GM12878 (cell line): Measurements from ENCODE around the gene TMEM167B. TPM values are rescaled to one million over a fixed set of nuclear protein-coding genes. Genes with fewer than 3 reads are reported as not detected.

Experiments used
- ASH2L ChIP-seq: fragments of 300-600, 200-600 bp; sonication (generic); IDR thresholded peaks from 2 replicates; pipeline ENCODE4 v1.6.1; 2017; ENCODE audit warnings: low read depth, mild to moderate bottlenecking, borderline replicate concordance
- FOXK2 ChIP-seq: fragments of 450-650 bp; IDR thresholded peaks from 2 replicates; pipeline ENCODE4 v1.6.1; 2017; ENCODE audit warnings: mild to moderate bottlenecking, moderate library complexity
- FOXM1 ChIP-seq: IDR thresholded peaks from 2 replicates; pipeline ENCODE4 v1.6.1; 2012; ENCODE audit warnings: low read depth, mild to moderate bottlenecking, inconsistent platforms, low read length, moderate library complexity
- HCFC1 ChIP-seq: fragments of 150-350 bp; IDR thresholded peaks from 2 replicates; pipeline ENCODE4 v1.6.1; 2014; ENCODE audit warnings: low read length
- LARP7 ChIP-seq: fragments of 450-650 bp; IDR thresholded peaks from 2 replicates; pipeline ENCODE4 v1.6.1; 2017; ENCODE audit warnings: mild to moderate bottlenecking
- MYB ChIP-seq: fragments of 150-350 bp; IDR thresholded peaks from 2 replicates; pipeline ENCODE4 v1.6.1; 2014; ENCODE audit warnings: mild to moderate bottlenecking, low read depth, low read length, borderline replicate concordance
- NFYA ChIP-seq: IDR thresholded peaks from 2 replicates; pipeline ENCODE4 v1.6.1; 2011; ENCODE audit warnings: low read depth, mild to moderate bottlenecking, low read length, improper control_type of control experiment, borderline replicate concordance
- SMARCA5 ChIP-seq: fragments of 450-650 bp; IDR thresholded peaks from 2 replicates; pipeline ENCODE4 v1.6.1; 2017; ENCODE audit warnings: mild to moderate bottlenecking
- STAT3 ChIP-seq: IDR thresholded peaks from 2 replicates; pipeline ENCODE4 v1.6.1; 2011; ENCODE audit warnings: low read depth, low read length, improper control_type of control experiment
- SUPT20H ChIP-seq: IDR thresholded peaks from 2 replicates; pipeline ENCODE4 v1.6.1; 2011; ENCODE audit warnings: low read depth, mild to moderate bottlenecking, low read length, moderate library complexity, borderline replicate concordance; ENCODE audit not compliant: control insufficient read depth
- SUZ12 ChIP-seq: fragments of 200-600 bp; sonication (generic); IDR thresholded peaks from one replicate; pipeline ENCODE4 v1.6.1; 2018; ENCODE audit warnings: antibody characterized with exemption, mild to moderate bottlenecking; ENCODE audit not compliant: unreplicated experiment
- ZNF384 ChIP-seq: IDR thresholded peaks from 2 replicates; pipeline ENCODE4 v1.6.1; 2012; ENCODE audit warnings: low read depth, mild to moderate bottlenecking, low read length, improper control_type of control experiment, borderline replicate concordance
- polyA plus RNA-seq, 11 experiments: library from polyadenylated mRNA; depleted of rRNA in 4 of 11; unstranded in 6 of 11; stranded (reverse) in 5 of 11; fragments of >200 nt; fragmentation: Nextera tagmentation in 4 of 11; fragmentation: Illumina TruSeq in 1 of 11; extraction: Ambion mirVana in 4 of 11; extraction: Trizol in 1 of 11; gene quantifications; 1 replicate in 1 of 11; 2 replicates in 10 of 11; pipeline versions ENCODE4 v1.2.1 to v1.2.3, GENCODE V29; 2011 to 2016; ENCODE audit warnings: inconsistent platforms in 2 of 11, missing spikeins in 2 of 11, low read depth in 1 of 11
- total RNA-seq, 4 experiments: library from RNA; depleted of rRNA in 3 of 4; stranded (reverse); fragments of >200 nt in 3 of 4; fragmentation: Illumina TruSeq in 1 of 4; extraction: Trizol in 1 of 4; gene quantifications; 2 replicates each; pipeline versions ENCODE4 v1.2.1 to v1.2.3, GENCODE V29; 2013 to 2021
- TF ChIP-seq, protein P1 (sequence below): IDR thresholded peaks from 2 replicates; pipeline ENCODE4 v1.6.1; 2011; ENCODE audit warnings: borderline replicate concordance, low read depth, mild to moderate bottlenecking, moderate library complexity, low read length; ENCODE audit not compliant: insufficient read depth, poor library complexity, severe bottlenecking
- TF ChIP-seq, protein P2 (sequence below): fragments of 450-650 bp; conservative IDR thresholded peaks from 2 replicates; pipeline ENCODE4 v1.6.1; 2017; ENCODE audit warnings: mild to moderate bottlenecking, moderate library complexity
- TF ChIP-seq, protein P3 (sequence below): IDR thresholded peaks from 2 replicates; pipeline ENCODE4 v1.6.1; 2012; ENCODE audit warnings: low read length, inconsistent platforms
- TF ChIP-seq, protein P4 (sequence below): fragments of 450-650 bp; IDR thresholded peaks from 2 replicates; pipeline ENCODE4 v1.6.1; 2018; ENCODE audit warnings: borderline replicate concordance, mild to moderate bottlenecking; ENCODE audit not compliant: partially characterized antibody
- TF ChIP-seq, protein P5 (sequence below): fragments of 450-650 bp; formaldehyde crosslinking; IDR thresholded peaks from 2 replicates; pipeline ENCODE4 v1.4.0; 2020; ENCODE audit warnings: mild to moderate bottlenecking, moderate library complexity

TMEM167B gene
- total and polyA plus RNA-seq, 10 of the 15 experiments (the other 5 are each of a cell fraction or from before 2014, with no cell fraction given): 15.6 to 26.1 (median 21.1) TPM

DNA sequence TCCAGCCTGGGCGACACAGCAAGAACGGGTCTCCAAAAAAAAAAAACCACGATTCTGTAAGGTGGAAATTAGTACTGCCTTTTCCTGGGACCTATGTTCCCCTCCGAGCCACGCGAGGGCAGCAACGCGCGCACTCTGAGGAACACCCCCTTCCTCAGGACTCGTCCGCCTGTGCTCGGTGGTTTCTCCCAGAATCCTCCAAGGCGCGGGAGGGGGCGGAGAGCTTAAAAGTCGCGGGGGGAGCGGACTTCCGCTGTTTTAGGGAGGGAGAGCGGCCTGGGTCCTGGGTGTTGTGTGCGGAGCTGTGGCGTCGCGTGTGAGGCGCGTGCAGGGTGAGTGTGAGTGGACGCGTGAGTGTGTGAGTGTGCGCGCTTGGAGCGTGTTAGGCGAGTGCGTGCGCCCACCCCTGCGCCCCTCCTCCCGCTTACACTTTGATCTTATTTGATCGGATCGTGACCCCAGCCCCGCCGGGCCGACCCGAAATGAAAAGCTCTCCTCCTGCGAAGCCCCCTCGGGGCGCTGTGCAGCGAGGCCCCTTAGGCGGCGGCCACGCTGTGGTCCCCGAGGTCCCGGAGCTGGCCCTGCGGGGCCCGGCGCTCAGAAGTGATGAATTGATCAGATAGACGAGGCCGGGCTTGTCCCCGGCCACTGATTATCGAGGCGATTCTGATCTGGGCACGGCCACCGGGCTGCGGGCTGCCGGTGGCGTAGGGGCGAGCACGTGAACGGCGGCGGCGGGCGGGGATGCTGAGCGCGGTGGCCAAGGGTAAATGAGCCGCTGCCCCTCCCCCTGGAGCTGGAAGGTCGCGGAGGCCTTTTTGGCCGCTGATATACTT is 9.6 kb downstream of the TMEM167B start (continued):
- TF ChIP-seq NFYA (no peak), MYB (no peak), STAT3 (no peak), FOXM1 (no peak; the same call in 1 of the 2 replicates), LARP7 (peak; percentile 95; the same call in 1 of the 2 replicates), FOXK2 (peak; percentile 46; the same call in 1 of the 2 replicates), ZNF384 (peak; percentile 83), SMARCA5 (peak; percentile 47; the same call in 1 of the 2 replicates), ASH2L (no peak; the same call in 1 of the 2 replicates), SUZ12 (no peak), SUPT20H (no peak), HCFC1 (peak; percentile 75)
- TF ChIP-seq, protein P1, sequence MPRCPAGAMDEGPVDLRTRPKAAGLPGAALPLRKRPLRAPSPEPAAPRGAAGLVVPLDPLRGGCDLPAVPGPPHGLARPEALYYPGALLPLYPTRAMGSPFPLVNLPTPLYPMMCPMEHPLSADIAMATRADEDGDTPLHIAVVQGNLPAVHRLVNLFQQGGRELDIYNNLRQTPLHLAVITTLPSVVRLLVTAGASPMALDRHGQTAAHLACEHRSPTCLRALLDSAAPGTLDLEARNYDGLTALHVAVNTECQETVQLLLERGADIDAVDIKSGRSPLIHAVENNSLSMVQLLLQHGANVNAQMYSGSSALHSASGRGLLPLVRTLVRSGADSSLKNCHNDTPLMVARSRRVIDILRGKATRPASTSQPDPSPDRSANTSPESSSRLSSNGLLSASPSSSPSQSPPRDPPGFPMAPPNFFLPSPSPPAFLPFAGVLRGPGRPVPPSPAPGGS: no peak
- TF ChIP-seq, protein P2, sequence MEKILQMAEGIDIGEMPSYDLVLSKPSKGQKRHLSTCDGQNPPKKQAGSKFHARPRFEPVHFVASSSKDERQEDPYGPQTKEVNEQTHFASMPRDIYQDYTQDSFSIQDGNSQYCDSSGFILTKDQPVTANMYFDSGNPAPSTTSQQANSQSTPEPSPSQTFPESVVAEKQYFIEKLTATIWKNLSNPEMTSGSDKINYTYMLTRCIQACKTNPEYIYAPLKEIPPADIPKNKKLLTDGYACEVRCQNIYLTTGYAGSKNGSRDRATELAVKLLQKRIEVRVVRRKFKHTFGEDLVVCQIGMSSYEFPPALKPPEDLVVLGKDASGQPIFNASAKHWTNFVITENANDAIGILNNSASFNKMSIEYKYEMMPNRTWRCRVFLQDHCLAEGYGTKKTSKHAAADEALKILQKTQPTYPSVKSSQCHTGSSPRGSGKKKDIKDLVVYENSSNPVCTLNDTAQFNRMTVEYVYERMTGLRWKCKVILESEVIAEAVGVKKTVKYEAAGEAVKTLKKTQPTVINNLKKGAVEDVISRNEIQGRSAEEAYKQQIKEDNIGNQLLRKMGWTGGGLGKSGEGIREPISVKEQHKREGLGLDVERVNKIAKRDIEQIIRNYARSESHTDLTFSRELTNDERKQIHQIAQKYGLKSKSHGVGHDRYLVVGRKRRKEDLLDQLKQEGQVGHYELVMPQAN: peak; percentile 85
- TF ChIP-seq, protein P3, sequence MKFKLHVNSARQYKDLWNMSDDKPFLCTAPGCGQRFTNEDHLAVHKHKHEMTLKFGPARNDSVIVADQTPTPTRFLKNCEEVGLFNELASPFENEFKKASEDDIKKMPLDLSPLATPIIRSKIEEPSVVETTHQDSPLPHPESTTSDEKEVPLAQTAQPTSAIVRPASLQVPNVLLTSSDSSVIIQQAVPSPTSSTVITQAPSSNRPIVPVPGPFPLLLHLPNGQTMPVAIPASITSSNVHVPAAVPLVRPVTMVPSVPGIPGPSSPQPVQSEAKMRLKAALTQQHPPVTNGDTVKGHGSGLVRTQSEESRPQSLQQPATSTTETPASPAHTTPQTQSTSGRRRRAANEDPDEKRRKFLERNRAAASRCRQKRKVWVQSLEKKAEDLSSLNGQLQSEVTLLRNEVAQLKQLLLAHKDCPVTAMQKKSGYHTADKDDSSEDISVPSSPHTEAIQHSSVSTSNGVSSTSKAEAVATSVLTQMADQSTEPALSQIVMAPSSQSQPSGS: no peak
- TF ChIP-seq, protein P4, sequence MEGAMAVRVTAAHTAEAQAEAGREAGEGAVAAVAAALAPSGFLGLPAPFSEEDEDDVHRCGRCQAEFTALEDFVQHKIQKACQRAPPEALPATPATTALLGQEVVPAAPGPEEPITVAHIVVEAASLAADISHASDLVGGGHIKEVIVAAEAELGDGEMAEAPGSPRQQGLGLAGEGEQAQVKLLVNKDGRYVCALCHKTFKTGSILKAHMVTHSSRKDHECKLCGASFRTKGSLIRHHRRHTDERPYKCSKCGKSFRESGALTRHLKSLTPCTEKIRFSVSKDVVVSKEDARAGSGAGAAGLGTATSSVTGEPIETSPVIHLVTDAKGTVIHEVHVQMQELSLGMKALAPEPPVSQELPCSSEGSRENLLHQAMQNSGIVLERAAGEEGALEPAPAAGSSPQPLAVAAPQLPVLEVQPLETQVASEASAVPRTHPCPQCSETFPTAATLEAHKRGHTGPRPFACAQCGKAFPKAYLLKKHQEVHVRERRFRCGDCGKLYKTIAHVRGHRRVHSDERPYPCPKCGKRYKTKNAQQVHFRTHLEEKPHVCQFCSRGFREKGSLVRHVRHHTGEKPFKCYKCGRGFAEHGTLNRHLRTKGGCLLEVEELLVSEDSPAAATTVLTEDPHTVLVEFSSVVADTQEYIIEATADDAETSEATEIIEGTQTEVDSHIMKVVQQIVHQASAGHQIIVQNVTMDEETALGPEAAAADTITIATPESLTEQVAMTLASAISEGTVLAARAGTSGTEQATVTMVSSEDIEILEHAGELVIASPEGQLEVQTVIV: peak; percentile 76
- TF ChIP-seq, protein P5, sequence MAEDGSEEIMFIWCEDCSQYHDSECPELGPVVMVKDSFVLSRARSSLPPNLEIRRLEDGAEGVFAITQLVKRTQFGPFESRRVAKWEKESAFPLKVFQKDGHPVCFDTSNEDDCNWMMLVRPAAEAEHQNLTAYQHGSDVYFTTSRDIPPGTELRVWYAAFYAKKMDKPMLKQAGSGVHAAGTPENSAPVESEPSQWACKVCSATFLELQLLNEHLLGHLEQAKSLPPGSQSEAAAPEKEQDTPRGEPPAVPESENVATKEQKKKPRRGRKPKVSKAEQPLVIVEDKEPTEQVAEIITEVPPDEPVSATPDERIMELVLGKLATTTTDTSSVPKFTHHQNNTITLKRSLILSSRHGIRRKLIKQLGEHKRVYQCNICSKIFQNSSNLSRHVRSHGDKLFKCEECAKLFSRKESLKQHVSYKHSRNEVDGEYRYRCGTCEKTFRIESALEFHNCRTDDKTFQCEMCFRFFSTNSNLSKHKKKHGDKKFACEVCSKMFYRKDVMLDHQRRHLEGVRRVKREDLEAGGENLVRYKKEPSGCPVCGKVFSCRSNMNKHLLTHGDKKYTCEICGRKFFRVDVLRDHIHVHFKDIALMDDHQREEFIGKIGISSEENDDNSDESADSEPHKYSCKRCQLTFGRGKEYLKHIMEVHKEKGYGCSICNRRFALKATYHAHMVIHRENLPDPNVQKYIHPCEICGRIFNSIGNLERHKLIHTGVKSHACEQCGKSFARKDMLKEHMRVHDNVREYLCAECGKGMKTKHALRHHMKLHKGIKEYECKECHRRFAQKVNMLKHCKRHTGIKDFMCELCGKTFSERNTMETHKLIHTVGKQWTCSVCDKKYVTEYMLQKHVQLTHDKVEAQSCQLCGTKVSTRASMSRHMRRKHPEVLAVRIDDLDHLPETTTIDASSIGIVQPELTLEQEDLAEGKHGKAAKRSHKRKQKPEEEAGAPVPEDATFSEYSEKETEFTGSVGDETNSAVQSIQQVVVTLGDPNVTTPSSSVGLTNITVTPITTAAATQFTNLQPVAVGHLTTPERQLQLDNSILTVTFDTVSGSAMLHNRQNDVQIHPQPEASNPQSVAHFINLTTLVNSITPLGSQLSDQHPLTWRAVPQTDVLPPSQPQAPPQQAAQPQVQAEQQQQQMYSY (CRISPR knock-in tag): 0 out of 2 replicates have a peak, but pooled peaks have one; percentile 64
